Spleen (tissue), 7 donors: Measurements from ENCODE around the gene SOD1.

Experiments
- POLR2A ChIP-seq, 3 donors: fragments of 450-650 bp; IDR thresholded peaks; one replicate each; pipeline ENCODE4 v1.5.1; 2017; ENCODE audit warnings: antibody characterized with exemption in 3 of 3, mild to moderate bottlenecking in 1 of 3
- POLR2AphosphoS5 ChIP-seq, 3 donors: sonication (generic); formaldehyde crosslinking; IDR thresholded peaks; one replicate each; pipeline ENCODE4 v1.5.1; 2017; ENCODE audit warnings: antibody characterized with exemption in 3 of 3
- TF ChIP-seq, protein P1 (sequence below), 11 experiments: fragments of 200-600 bp in 7 of 11; fragments of 450-650 bp in 4 of 11; sonication (generic) in 4 of 11; IDR thresholded peaks in 8 of 11; conservative IDR thresholded peaks in 3 of 11; 1 replicate in 7 of 11; 2 replicates in 4 of 11; pipeline versions ENCODE4 v1.4.0 to v1.8.0; 2016 to 2021; ENCODE audit warnings: antibody characterized with exemption in 11 of 11, inconsistent platforms in 4 of 11, mild to moderate bottlenecking in 1 of 11
- donor health status: DM: no; HTN: no; CAD: no; lungs with moderate emphysema.
- donor health status: DM: no; HTN: no; CAD: no.
- donor health status: DM: no; HTN: no; CAD: no.

DNA sequence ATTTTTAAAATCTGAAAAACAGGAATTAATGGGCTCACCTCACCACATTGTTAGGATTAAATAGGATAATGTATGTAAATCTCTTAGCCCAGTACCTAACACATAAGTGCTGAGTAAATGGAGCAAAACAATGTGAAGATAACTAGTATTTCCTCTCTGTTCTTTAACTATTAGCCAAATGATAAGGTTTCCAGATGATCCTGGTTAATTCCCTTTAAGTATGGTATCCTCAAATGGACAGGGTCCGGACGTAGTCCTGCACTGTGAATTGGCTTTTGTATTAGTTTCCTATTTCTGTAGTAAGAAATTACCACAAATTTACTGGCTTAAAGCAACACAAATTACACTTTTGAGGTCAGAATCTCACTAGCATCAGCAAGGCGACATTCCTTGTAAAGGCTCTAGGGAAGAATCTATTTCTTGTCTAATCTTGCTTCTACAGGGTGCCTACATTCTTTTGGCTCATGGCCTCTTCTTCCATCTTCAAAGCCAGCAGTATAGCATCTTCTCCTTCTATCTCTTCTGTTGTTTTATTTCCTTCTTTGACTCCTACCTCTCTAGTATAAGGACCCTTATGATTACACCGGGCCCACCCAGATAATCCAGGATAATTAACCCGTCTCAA, 55.4 kb downstream of the SOD1 start:
- TF ChIP-seq, protein P1, sequence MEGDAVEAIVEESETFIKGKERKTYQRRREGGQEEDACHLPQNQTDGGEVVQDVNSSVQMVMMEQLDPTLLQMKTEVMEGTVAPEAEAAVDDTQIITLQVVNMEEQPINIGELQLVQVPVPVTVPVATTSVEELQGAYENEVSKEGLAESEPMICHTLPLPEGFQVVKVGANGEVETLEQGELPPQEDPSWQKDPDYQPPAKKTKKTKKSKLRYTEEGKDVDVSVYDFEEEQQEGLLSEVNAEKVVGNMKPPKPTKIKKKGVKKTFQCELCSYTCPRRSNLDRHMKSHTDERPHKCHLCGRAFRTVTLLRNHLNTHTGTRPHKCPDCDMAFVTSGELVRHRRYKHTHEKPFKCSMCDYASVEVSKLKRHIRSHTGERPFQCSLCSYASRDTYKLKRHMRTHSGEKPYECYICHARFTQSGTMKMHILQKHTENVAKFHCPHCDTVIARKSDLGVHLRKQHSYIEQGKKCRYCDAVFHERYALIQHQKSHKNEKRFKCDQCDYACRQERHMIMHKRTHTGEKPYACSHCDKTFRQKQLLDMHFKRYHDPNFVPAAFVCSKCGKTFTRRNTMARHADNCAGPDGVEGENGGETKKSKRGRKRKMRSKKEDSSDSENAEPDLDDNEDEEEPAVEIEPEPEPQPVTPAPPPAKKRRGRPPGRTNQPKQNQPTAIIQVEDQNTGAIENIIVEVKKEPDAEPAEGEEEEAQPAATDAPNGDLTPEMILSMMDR (IDR thresholded peaks at IDR 0.05 in 8 of 11, conservative IDR thresholded peaks at IDR 0.05 in 3 of 11) = no peak
- TF ChIP-seq POLR2A (IDR thresholded peaks at IDR 0.05) = no peak
- no peak for TF ChIP-seq POLR2AphosphoS5 (IDR thresholded peaks at IDR 0.05)
